HEK293 (cell line): Measurements from ENCODE around the gene SMAD9.

Experiments
- CTCF ChIP-seq: fragments of 450-650 bp; formaldehyde crosslinking; IDR thresholded peaks from 2 replicates; pipeline ENCODE4 v1.5.1; 2016; ENCODE audit warnings: missing biosample characterization, missing genetic modification characterization
- ELK4 ChIP-seq: IDR thresholded peaks from 2 replicates; pipeline ENCODE4 v1.6.1; 2011; ENCODE audit warnings: mild to moderate bottlenecking, low read depth, low read length, borderline replicate concordance
- PRDM4 ChIP-seq: fragments of 450-650 bp; formaldehyde crosslinking; IDR thresholded peaks from 2 replicates; pipeline ENCODE4 v1.5.1; 2017; ENCODE audit warnings: missing biosample characterization, missing genetic modification characterization
- ZNF10 ChIP-seq: fragments of 450-650 bp; formaldehyde crosslinking; IDR thresholded peaks from 2 replicates; pipeline ENCODE4 v1.5.1; 2017; ENCODE audit warnings: missing biosample characterization, missing genetic modification characterization
- ZNF133 ChIP-seq: fragments of 450-650 bp; formaldehyde crosslinking; IDR thresholded peaks from 2 replicates; pipeline ENCODE4 v1.5.1; 2016; ENCODE audit warnings: missing biosample characterization, missing genetic modification characterization

GRCh38 chr13:36815062-36815461, 105.0 kb downstream of the SMAD9 start:
- TF ChIP-seq ELK4 (no peak), CTCF (tag by site-specific recombination) (no peak), ZNF133 (no peak), PRDM4 (no peak), ZNF10 (tag by site-specific recombination) (no peak)
